HepG2 (cell line): ENCODE results near the gene MACROD2. TPM values are rescaled to one million over a fixed set of nuclear protein-coding genes. Genes with fewer than 3 reads are reported as not detected.

ENCODE experiments used
- ATAC-seq: fragments of 200-7000 bp; cut with Tn5 transposase; 3 replicates; pipeline ENCODE4 v1.9.1; 2020; ENCODE audit warnings: mild to moderate bottlenecking, moderate library complexity
- BruUV-seq: library from RNA; stranded (reverse); fragments of 400-500 nt; replicated peaks from 2 replicates; lab custom pipeline; 2021; lab: Mats Ljungman, UMichigan
- CTCF ChIA-PET: fragments of 300-600 bp; formaldehyde crosslinking; extraction: SDS; loops from one replicate; lab custom pipeline; 2021; ENCODE audit warnings: low total read pairs, inconsistent platforms, low intra/inter-chr PET ratio; lab: Yijun Ruan, JAX
- POLR2A ChIA-PET: fragments of 350-600 bp; sonication (Branson Sonifier 250); formaldehyde crosslinking; loops from one replicate; lab custom pipeline; 2020; ENCODE audit warnings: antibody characterized with exemption, inconsistent platforms; lab: Yijun Ruan, JAX
- DNase-seq: peaks from one replicate; pipeline ENCODE4 v3.0.0-alpha.2; 2015; ENCODE audit warnings: low spot score
- FAIRE-seq: peaks from 3 replicates; lab custom pipeline; 2011; peaks lifted over from hg19 to GRCh38; lab: Jason Lieb, UNC
- H2AFZ ChIP-seq: one replicate; pipeline ENCODE4 v1.6.1; 2011; ENCODE audit warnings: low read length, inconsistent platforms
- H3K27ac ChIP-seq: fragments of 300-600 bp; 3 replicates; pipeline ENCODE4 v1.8.0; 2011; ENCODE audit warnings: mixed run types, mild to moderate bottlenecking, mixed read lengths, low read length, inconsistent platforms; ENCODE audit not compliant: insufficient read depth; ENCODE audit errors: extremely low read length
- H3K27me3 ChIP-seq, 2 experiments: fragments of 200-600 bp in 1 of 2; 2 replicates in 1 of 2; 3 replicates in 1 of 2; pipeline versions ENCODE4 v1.6.0 to v1.8.0; 2011; ENCODE audit warnings: low read length in 2 of 2, mild to moderate bottlenecking in 2 of 2, moderate library complexity in 2 of 2, inconsistent platforms in 1 of 2; ENCODE audit not compliant: insufficient read depth in 2 of 2, control insufficient read depth in 1 of 2
- H3K36me3 ChIP-seq, 2 experiments: fragments of 200-600 bp in 1 of 2; replicated peaks in 1 of 2; 2 replicates in 1 of 2; 3 replicates in 1 of 2; pipeline versions ENCODE4 v1.5.1 to v1.8.0; 2011; ENCODE audit warnings: low read length in 2 of 2, inconsistent platforms in 1 of 2; ENCODE audit not compliant: insufficient read depth in 2 of 2, control insufficient read depth in 1 of 2
- H3K4me1 ChIP-seq: 2 replicates; pipeline ENCODE4 v1.5.1; 2012; ENCODE audit warnings: low read length, inconsistent platforms; ENCODE audit not compliant: insufficient read depth
- H3K4me2 ChIP-seq: 2 replicates; pipeline ENCODE4 v1.6.0; 2011; ENCODE audit warnings: low read depth, low read length, inconsistent platforms
- H3K4me3 ChIP-seq, 3 experiments: fragments of 200-600 bp in 1 of 3; sonication (generic), shearing (Covaris generic) in 1 of 3; replicated peaks in 1 of 3; 2 replicates each; pipeline ENCODE4 v1.5.1; 2011 to 2016; ENCODE audit warnings: low read length in 3 of 3, inconsistent platforms in 2 of 3, low read depth in 2 of 3, mild to moderate bottlenecking in 2 of 3, control low read depth in 1 of 3, mixed read lengths in 1 of 3; ENCODE audit not compliant: insufficient read depth in 1 of 3
- H3K79me2 ChIP-seq: one replicate; pipeline ENCODE4 v1.6.1; 2011; ENCODE audit warnings: low read length, inconsistent platforms; ENCODE audit not compliant: insufficient read depth
- H3K9ac ChIP-seq: 2 replicates; pipeline ENCODE4 v1.6.0; 2011; ENCODE audit warnings: mild to moderate bottlenecking, low read depth, low read length, inconsistent platforms; ENCODE audit not compliant: insufficient read depth
- H3K9me3 ChIP-seq: 2 replicates; pipeline ENCODE4 v1.5.1; 2012; ENCODE audit warnings: mild to moderate bottlenecking, low read length
- H4K20me1 ChIP-seq: 2 replicates; pipeline ENCODE4 v1.6.0; 2011; ENCODE audit warnings: inconsistent platforms, mild to moderate bottlenecking, low read length, moderate library complexity; ENCODE audit not compliant: insufficient read depth
- ATF1 ChIP-seq: IDR thresholded peaks from 2 replicates; pipeline ENCODE4 v1.6.1; 2016; ENCODE audit warnings: mild to moderate bottlenecking, control low read depth
- CERS6 ChIP-seq: sonication (generic); formaldehyde crosslinking; IDR thresholded peaks from 2 replicates; pipeline ENCODE4 v1.5.0; 2020; ENCODE audit warnings: missing genetic modification reagents
- EP300 ChIP-seq, 3 experiments: sonication (generic) in 1 of 3; formaldehyde crosslinking in 1 of 3; IDR thresholded peaks; 2 replicates each; pipeline versions ENCODE4 v1.5.1 to v1.6.1; 2011 to 2020; ENCODE audit warnings: low read depth in 2 of 3, low read length in 2 of 3, borderline replicate concordance in 1 of 3, improper control_type of control experiment in 1 of 3, mild to moderate bottlenecking in 1 of 3, missing genetic modification reagents in 1 of 3, moderate library complexity in 1 of 3
- GFI1 ChIP-seq: sonication (generic); formaldehyde crosslinking; IDR thresholded peaks from 2 replicates; pipeline ENCODE4 v1.5.0; 2020; ENCODE audit warnings: missing genetic modification reagents, mild to moderate bottlenecking, borderline replicate concordance
- KDM5B ChIP-seq: sonication (generic); formaldehyde crosslinking; IDR thresholded peaks from 2 replicates; pipeline ENCODE4 v1.4.0; 2020; ENCODE audit warnings: missing genetic modification reagents, mild to moderate bottlenecking, borderline replicate concordance
- KLF9 ChIP-seq: IDR thresholded peaks from 2 replicates; pipeline ENCODE4 v1.6.1; 2016; ENCODE audit warnings: low read depth
- MYPOP ChIP-seq: sonication (generic); formaldehyde crosslinking; IDR thresholded peaks from 2 replicates; pipeline ENCODE4 v1.8.1; 2023; ENCODE audit warnings: mild to moderate bottlenecking, moderate library complexity, missing genetic modification reagents
- POLR2G ChIP-seq: fragments of 200-400 bp; formaldehyde crosslinking; IDR thresholded peaks from 2 replicates; pipeline ENCODE4 v1.6.1; 2018; ENCODE audit warnings: mild to moderate bottlenecking, low read depth, low read length, moderate library complexity
- RAD51 ChIP-seq: fragments of 450-650 bp; IDR thresholded peaks from 2 replicates; pipeline ENCODE4 v1.6.1; 2016; ENCODE audit warnings: borderline replicate concordance
- TBX3 ChIP-seq: fragments of 450-650 bp; IDR thresholded peaks from 2 replicates; pipeline ENCODE4 v1.6.1; 2017; ENCODE audit warnings: antibody characterized with exemption, mild to moderate bottlenecking, inconsistent platforms, borderline replicate concordance
- TFDP2 ChIP-seq: sonication (generic); formaldehyde crosslinking; IDR thresholded peaks from 2 replicates; pipeline ENCODE4 v1.4.0; 2020; ENCODE audit warnings: missing genetic modification reagents
- YEATS2 ChIP-seq: sonication (generic); formaldehyde crosslinking; IDR thresholded peaks from 2 replicates; pipeline ENCODE4 v1.4.0; 2020; ENCODE audit warnings: missing genetic modification reagents, borderline replicate concordance
- ZNF292 ChIP-seq: sonication (generic); formaldehyde crosslinking; IDR thresholded peaks from 2 replicates; pipeline ENCODE4 v1.8.1; 2022; ENCODE audit warnings: mild to moderate bottlenecking, low read depth, missing genetic modification reagents, borderline replicate concordance
- ZNF615 ChIP-seq: sonication (generic); formaldehyde crosslinking; IDR thresholded peaks from 2 replicates; pipeline ENCODE4 v1.5.0; 2020; ENCODE audit warnings: mild to moderate bottlenecking, missing genetic modification reagents, borderline replicate concordance
- ZNF687 ChIP-seq: sonication (generic); formaldehyde crosslinking; IDR thresholded peaks from 2 replicates; pipeline ENCODE4 v1.5.1; 2020; ENCODE audit warnings: mild to moderate bottlenecking, missing genetic modification reagents, moderate library complexity
- ZSCAN21 ChIP-seq: sonication (generic); formaldehyde crosslinking; IDR thresholded peaks from 2 replicates; pipeline ENCODE4 v1.8.0; 2022; ENCODE audit warnings: mild to moderate bottlenecking, missing genetic modification reagents, moderate library complexity, borderline replicate concordance
- WGBS: methylation state at CpG from one replicate; pipeline ENCODE4 v1.1.6; 2017; ENCODE audit warnings: low lambda C conversion rate; 5-methylcytosine and 5-hydroxymethylcytosine counted together
- in situ Hi-C: cut with HindIII; loops from 2 replicates; pipeline ENCODE4 v1.10.0; 2017; ENCODE audit warnings: low pct_unique_long_range_greater_than_20kb; ENCODE audit not compliant: extremely low pct_ligation_motif_present
- intact Hi-C: fragments of 100-400 bp; cut with micrococcal nuclease; formaldehyde crosslinking; loops from one replicate; pipeline ENCODE4 v1.10.0; 2022; ENCODE audit not compliant: unreplicated experiment
- polyA plus RNA-seq, 8 experiments: library from polyadenylated mRNA; depleted of rRNA in 3 of 8; stranded (reverse) in 7 of 8; unstranded in 1 of 8; fragments of >200 nt; fragmentation: Illumina TruSeq in 4 of 8; extraction: Trizol in 4 of 8; gene quantifications; 2 replicates each; pipeline versions ENCODE4 v1.2.1 to v1.2.3, GENCODE V29; 2011 to 2016; ENCODE audit warnings: low read depth in 4 of 8, missing spikeins in 1 of 8, mixed read lengths in 1 of 8; ENCODE audit not compliant: insufficient read depth in 1 of 8
- total RNA-seq, 5 experiments: library from RNA; depleted of rRNA; stranded (reverse); fragments of >200 nt; fragmentation: Illumina TruSeq; extraction: Trizol; gene quantifications; 2 replicates each; pipeline ENCODE4 v1.2.3, GENCODE V29; 2016; ENCODE audit warnings: low read depth in 1 of 5

MACROD2 gene
- total and polyA plus RNA-seq, 2 of the 13 experiments (the other 11 are each of a cell fraction or from before 2014, with no cell fraction given), result 0.13 to 0.51 TPM

GRCh38 chr20:15814911-15815310 lies 1819.6 kb downstream of the MACROD2 start (continued):
- no peak for TF ChIP-seq ZNF687 (CRISPR knock-in tag)
- TF ChIP-seq TBX3, result no peak
- TF ChIP-seq GFI1 (CRISPR knock-in tag), result no peak
- TF ChIP-seq, all 625 proteins: peak for 0

GRCh38 chr20:15817351-15817750 lies 1822.0 kb downstream of the MACROD2 start:
- no TSS peak for BruUV-seq
- H3K4me2 ChIP-seq, result no peak overlapping the region
- H3K9me3 ChIP-seq, result peaks cover 76% of the 10 kb centered on the region
- H4K20me1 ChIP-seq, result no peaks in the 10 kb centered on the region
- CTCF ChIA-PET, result no interaction called here
- no peaks in the 10 kb centered on the region for H3K79me2 ChIP-seq
- intact Hi-C loops, result no loop called here
- H3K27me3 ChIP-seq, result no peaks in the 10 kb centered on the region
- no peak overlapping the region for H3K9ac ChIP-seq
- H3K27ac ChIP-seq, result no peak overlapping the region
- 22% methylated on average over 2 of the region's 2 CpGs for WGBS
- FAIRE-seq (no peak), ATAC-seq (no peak), DNase-seq (no peak)
- in situ Hi-C loops, result no loop called here
- no peak overlapping the region for H2AFZ ChIP-seq
- no peaks in the 10 kb centered on the region for H3K4me1 ChIP-seq
- no peaks in the 10 kb centered on the region for H3K36me3 ChIP-seq
- POLR2A ChIA-PET, result no interaction called here
- no peak overlapping the region for H3K4me3 ChIP-seq
- TF ChIP-seq KLF9 (CRISPR knock-in tag) (no peak), MYPOP (CRISPR knock-in tag) (no peak), KDM5B (CRISPR knock-in tag) (no peak), EP300 (IDR thresholded peaks at IDR 0.05; ENCODE audit: low read depth in 2 of 2, low read length in 2 of 2) (no peak), EP300 (CRISPR knock-in tag; IDR thresholded peaks at IDR 0.05; ENCODE audit: borderline replicate concordance) (no peak), ZNF292 (CRISPR knock-in tag) (no peak), ZSCAN21 (no peak), RAD51 (no peak), ZNF615 (CRISPR knock-in tag) (no peak), TFDP2 (CRISPR knock-in tag) (no peak), ATF1 (CRISPR knock-in tag) (no peak), POLR2G (no peak), CERS6 (CRISPR knock-in tag) (no peak), YEATS2 (CRISPR knock-in tag) (no peak)
